ENCODE results near the gene ARRDC5. TPM values are rescaled to one million over a fixed set of nuclear protein-coding genes. Genes with fewer than 3 reads are reported as not detected.

ARRDC5 gene
- polyA plus RNA-seq, 4 donors, result 0.08 to 0.09 TPM; not detected in 2

Other genes with a start within 250 kb of the ARRDC5 start
- gene MYDGF, start 232.6 kb downstream of the ARRDC5 start, polyA plus RNA-seq (ENCODE audit: insufficient read length in 4 of 4), result 10 to 100 TPM; 58.8 to 84.5 (median 78.5) TPM
- gene DPP9, start 179.1 kb downstream of the ARRDC5 start, polyA plus RNA-seq (ENCODE audit: insufficient read length in 4 of 4), result 10 to 100 TPM; 17.4 to 26.5 (median 20.8) TPM
- 1 to 10 TPM; 1.2 to 2.8 (median 1.8) TPM for gene FEM1A, start 111.2 kb downstream of the ARRDC5 start, polyA plus RNA-seq (ENCODE audit: insufficient read length in 4 of 4)
- gene TICAM1, start 71.2 kb downstream of the ARRDC5 start, polyA plus RNA-seq (ENCODE audit: insufficient read length in 4 of 4), result 1 to 10 TPM; 5.1 to 7.1 (median 5.6) TPM
- 10 to 100 TPM; 37.8 to 55.0 (median 46.1) TPM for gene PLIN3, start 35.2 kb downstream of the ARRDC5 start, polyA plus RNA-seq (ENCODE audit: insufficient read length in 4 of 4)
- gene UHRF1, start 6.6 kb upstream of the ARRDC5 start, polyA plus RNA-seq (ENCODE audit: insufficient read length in 4 of 4), result 10 to 100 TPM; 19.0 to 38.3 (median 31.8) TPM
- gene KDM4B, start 66.2 kb upstream of the ARRDC5 start, polyA plus RNA-seq (ENCODE audit: insufficient read length in 4 of 4), result 10 to 100 TPM; 18.5 to 28.4 (median 22.4) TPM

All from left renal pelvis (tissue), 4 donors.